Measurements from ENCODE around the gene IQSEC1.

The IQSEC1 gene

GRCh38 chr3:12906916-12907290 lies 166.3 kb downstream of the IQSEC1 start:
- Histone ChIP-seq H3K4me3 (ENCODE audit: low read length) (no peak overlapping the region), H3K4me1 (ENCODE audit: control insufficient read depth, insufficient read depth, low read length) (no peaks in the 10 kb centered on the region), H3K9ac (ENCODE audit: low read length) (no peak overlapping the region), H3K27me3 (replicated peaks; ENCODE audit: control insufficient read depth, insufficient read depth, low read length) (no peaks in the 10 kb centered on the region), H3K36me3 (ENCODE audit: control insufficient read depth, insufficient read depth, low read length, severe bottlenecking) (peaks cover 84% of the 10 kb centered on the region), H3K9me3 (ENCODE audit: control insufficient read depth, low read length) (no peaks in the 10 kb centered on the region)
- no peak for DNase-seq (ENCODE audit: low read depth)

DNA sequence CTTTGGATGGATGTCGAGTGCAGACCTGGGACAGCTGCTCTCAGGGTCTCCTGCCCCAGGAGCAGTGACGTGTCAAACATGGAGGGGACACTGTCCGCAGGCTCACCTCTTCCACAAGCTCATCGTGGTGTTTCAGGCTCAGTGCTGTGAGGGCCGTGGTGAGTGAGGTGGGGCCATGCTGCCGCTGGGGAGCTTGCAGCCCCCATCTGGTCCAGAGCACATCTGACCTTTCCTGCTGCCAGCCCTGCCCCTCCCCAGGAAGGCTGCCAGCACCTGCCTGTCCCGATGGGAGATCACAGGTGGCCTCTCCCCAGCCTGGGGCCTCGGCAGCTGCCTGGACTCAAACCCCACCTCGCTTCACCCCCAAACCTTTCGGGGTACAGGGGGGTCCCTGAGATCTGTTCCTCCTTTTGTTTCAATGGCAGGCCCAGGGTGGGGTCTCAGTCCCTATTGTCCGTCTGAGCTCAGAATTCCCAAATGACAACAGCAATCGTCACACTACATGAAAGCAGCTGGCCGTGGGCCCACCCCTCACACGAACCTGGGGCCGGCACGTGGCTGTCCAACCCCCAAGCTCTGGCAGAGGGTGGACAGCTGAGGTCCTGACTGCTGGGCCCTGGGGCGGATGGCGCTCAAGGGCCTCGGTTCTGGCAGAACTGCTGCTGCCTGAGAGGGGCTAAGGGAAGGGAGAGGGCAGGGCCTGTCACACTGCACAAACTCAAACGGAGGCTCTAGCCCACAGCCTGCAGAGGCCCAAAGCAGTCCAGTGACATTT lies 166.9 kb downstream of the IQSEC1 start:
- no peak overlapping the region for H3K4me3 ChIP-seq (ENCODE audit: low read length)
- DNase-seq (ENCODE audit: low read depth), result no peak

GRCh38 chr3:12905316-12906071 lies 167.7 kb downstream of the IQSEC1 start:
- H3K4me1 ChIP-seq (ENCODE audit: control insufficient read depth, insufficient read depth, low read length), result no peaks in the 10 kb centered on the region
- peaks cover 78% of the 10 kb centered on the region for H3K36me3 ChIP-seq (ENCODE audit: control insufficient read depth, insufficient read depth, low read length, severe bottlenecking)
- H3K27me3 ChIP-seq (replicated peaks; ENCODE audit: control insufficient read depth, insufficient read depth, low read length), result no peaks in the 10 kb centered on the region
- no peak for DNase-seq (ENCODE audit: low read depth)
- H3K4me3 ChIP-seq (ENCODE audit: low read length), result no peak overlapping the region
- no peak overlapping the region for H3K9ac ChIP-seq (ENCODE audit: low read length)
- no peaks in the 10 kb centered on the region for H3K9me3 ChIP-seq (ENCODE audit: control insufficient read depth, low read length)

More for the DNA sequence above, 166.9 kb downstream of the IQSEC1 start:
- Histone ChIP-seq H3K4me1 (ENCODE audit: control insufficient read depth, insufficient read depth, low read length) (no peaks in the 10 kb centered on the region), H3K36me3 (ENCODE audit: control insufficient read depth, insufficient read depth, low read length, severe bottlenecking) (peaks cover 81% of the 10 kb centered on the region), H3K27me3 (replicated peaks; ENCODE audit: control insufficient read depth, insufficient read depth, low read length) (no peaks in the 10 kb centered on the region), H3K9ac (ENCODE audit: low read length) (no peak overlapping the region), H3K9me3 (ENCODE audit: control insufficient read depth, low read length) (no peaks in the 10 kb centered on the region)

DNA sequence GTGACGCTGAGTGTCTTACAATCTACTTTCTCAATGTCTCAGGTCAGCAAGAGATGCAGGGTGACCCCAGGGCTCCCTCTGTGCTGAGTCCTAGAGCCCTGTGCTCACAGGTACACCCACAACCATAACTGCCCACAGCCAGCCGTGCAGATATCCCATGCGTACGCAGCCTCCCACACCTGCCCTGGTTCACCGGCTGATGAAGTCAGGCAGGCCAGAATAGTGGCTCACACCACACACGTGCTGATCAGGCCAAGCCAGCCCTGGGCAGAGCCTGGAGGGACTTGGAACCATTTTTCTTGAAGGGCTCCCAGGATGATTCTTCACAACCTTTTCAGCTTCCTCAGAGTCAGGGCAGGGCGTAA lies 168.3 kb downstream of the IQSEC1 start:
- Histone ChIP-seq H3K36me3 (ENCODE audit: control insufficient read depth, insufficient read depth, low read length, severe bottlenecking) (peaks cover 76% of the 10 kb centered on the region), H3K4me1 (ENCODE audit: control insufficient read depth, insufficient read depth, low read length) (no peaks in the 10 kb centered on the region), H3K9ac (ENCODE audit: low read length) (no peak overlapping the region), H3K4me3 (ENCODE audit: low read length) (no peak overlapping the region), H3K27me3 (replicated peaks; ENCODE audit: control insufficient read depth, insufficient read depth, low read length) (no peaks in the 10 kb centered on the region), H3K9me3 (ENCODE audit: control insufficient read depth, low read length) (no peaks in the 10 kb centered on the region)
- DNase-seq (ENCODE audit: low read depth), result no peak

DNA sequence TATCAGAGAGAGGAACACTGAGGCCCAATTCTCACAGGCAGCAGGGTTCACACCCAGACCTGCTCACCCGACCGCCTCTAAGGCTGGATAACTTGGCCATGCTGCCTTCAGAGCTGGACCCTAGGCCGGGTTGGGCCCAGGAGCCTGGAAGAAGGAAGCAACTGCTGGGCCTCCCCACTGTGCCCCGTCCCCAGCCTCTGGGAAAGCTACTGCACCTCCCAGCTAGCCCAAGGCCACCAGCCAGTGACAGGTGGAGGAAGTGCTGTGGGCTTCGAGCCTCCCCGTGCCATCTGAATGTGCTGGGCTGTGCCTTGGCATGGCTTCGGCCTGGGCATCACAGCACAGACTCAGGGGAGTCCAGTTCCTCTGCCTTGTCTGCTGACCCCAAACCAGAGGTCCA lies 169.3 kb downstream of the IQSEC1 start:
- no peak overlapping the region for H3K9ac ChIP-seq (ENCODE audit: low read length)
- H3K36me3 ChIP-seq (ENCODE audit: control insufficient read depth, insufficient read depth, low read length, severe bottlenecking), result peaks cover 75% of the 10 kb centered on the region
- no peaks in the 10 kb centered on the region for H3K4me1 ChIP-seq (ENCODE audit: control insufficient read depth, insufficient read depth, low read length)
- no peak for DNase-seq (ENCODE audit: low read depth)
- H3K27me3 ChIP-seq (replicated peaks; ENCODE audit: control insufficient read depth, insufficient read depth, low read length), result no peaks in the 10 kb centered on the region
- no peaks in the 10 kb centered on the region for H3K9me3 ChIP-seq (ENCODE audit: control insufficient read depth, low read length)
- H3K4me3 ChIP-seq (ENCODE audit: low read length), result no peak overlapping the region

GRCh38 chr3:12903000-12903800 lies 170.0 kb downstream of the IQSEC1 start:
- H3K4me3 ChIP-seq (ENCODE audit: low read length), result no peak overlapping the region
- DNase-seq (ENCODE audit: low read depth), result no peak
- H3K27me3 ChIP-seq (replicated peaks; ENCODE audit: control insufficient read depth, insufficient read depth, low read length), result no peaks in the 10 kb centered on the region
- no peak overlapping the region for H3K9ac ChIP-seq (ENCODE audit: low read length)
- H3K4me1 ChIP-seq (ENCODE audit: control insufficient read depth, insufficient read depth, low read length), result peaks cover under 1% of the 10 kb centered on the region
- H3K36me3 ChIP-seq (ENCODE audit: control insufficient read depth, insufficient read depth, low read length, severe bottlenecking), result peaks cover 68% of the 10 kb centered on the region
- H3K9me3 ChIP-seq (ENCODE audit: control insufficient read depth, low read length), result no peaks in the 10 kb centered on the region

DNA sequence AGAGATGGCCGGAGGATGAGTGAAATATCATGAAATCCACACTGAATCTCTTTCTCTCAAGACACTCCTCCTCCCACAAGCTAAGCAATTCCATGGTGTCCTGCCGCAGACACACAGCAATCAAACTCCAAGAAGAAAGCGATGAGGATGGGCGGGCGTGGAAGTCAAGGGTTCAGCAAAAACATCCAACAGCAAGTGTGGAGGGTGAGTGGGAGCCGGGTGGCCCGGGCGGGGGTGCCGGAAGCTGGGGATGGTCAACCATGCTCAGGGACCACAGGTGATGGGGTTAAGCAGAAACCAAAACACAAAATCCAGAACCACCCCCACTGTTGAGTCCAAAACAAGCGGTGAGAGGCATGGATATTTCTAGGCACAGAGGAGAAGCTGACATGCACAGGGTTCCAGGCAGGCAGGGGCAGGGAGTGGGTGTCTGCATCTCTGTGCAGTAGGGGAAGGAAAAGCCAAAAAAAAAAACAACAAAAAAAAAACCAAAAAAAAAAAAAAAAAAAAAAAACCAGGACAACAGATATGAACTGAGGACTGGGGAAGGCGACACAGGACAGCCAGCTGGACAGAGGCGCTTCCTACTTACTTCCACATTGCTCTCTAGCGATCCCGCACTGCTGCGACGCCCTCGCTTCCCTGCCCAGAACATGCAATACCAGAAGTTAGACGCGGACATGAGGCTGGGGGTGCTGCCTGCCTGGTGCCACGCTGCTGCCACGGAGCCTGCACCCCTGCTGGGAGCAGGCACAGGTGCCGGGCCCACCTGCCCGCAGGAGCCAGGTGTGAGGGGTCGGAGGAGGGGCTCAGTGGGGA lies 170.8 kb downstream of the IQSEC1 start:
- H3K9ac ChIP-seq (ENCODE audit: low read length), result no peak overlapping the region
- no peaks in the 10 kb centered on the region for H3K27me3 ChIP-seq (replicated peaks; ENCODE audit: control insufficient read depth, insufficient read depth, low read length)
- H3K4me3 ChIP-seq (ENCODE audit: low read length), result no peak overlapping the region
- H3K9me3 ChIP-seq (ENCODE audit: control insufficient read depth, low read length), result no peaks in the 10 kb centered on the region
- peaks cover 8% of the 10 kb centered on the region for H3K4me1 ChIP-seq (ENCODE audit: control insufficient read depth, insufficient read depth, low read length)
- DNase-seq (ENCODE audit: low read depth), result no peak
- peaks cover 60% of the 10 kb centered on the region for H3K36me3 ChIP-seq (ENCODE audit: control insufficient read depth, insufficient read depth, low read length, severe bottlenecking)

DNA sequence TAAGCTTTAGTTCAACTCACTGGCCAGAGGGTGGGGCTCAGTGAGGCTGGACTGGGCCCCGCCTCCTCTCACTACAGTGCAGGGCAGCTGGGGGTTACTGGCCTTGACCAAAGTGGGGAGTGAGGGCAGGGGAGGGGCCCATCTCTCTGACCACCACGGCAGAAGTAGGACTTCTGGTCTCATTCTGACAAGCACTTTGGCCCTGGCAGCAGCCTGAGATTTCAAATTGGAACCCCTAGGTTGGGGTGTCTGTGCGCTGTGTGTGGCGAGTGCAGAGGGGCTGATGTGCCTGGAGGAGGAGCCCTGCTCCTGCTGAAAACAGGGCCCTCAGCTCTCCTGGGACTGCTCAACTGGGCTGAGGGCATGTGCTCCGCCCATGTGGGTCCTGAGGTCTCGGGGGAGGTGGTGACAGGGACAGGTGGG lies 171.6 kb downstream of the IQSEC1 start:
- Histone ChIP-seq H3K4me3 (ENCODE audit: low read length) (no peak overlapping the region), H3K27me3 (replicated peaks; ENCODE audit: control insufficient read depth, insufficient read depth, low read length) (no peaks in the 10 kb centered on the region), H3K36me3 (ENCODE audit: control insufficient read depth, insufficient read depth, low read length, severe bottlenecking) (peaks cover 53% of the 10 kb centered on the region), H3K9ac (ENCODE audit: low read length) (no peak overlapping the region), H3K4me1 (ENCODE audit: control insufficient read depth, insufficient read depth, low read length) (peaks cover 13% of the 10 kb centered on the region), H3K9me3 (ENCODE audit: control insufficient read depth, low read length) (no peaks in the 10 kb centered on the region)
- DNase-seq (ENCODE audit: low read depth), result no peak

DNA sequence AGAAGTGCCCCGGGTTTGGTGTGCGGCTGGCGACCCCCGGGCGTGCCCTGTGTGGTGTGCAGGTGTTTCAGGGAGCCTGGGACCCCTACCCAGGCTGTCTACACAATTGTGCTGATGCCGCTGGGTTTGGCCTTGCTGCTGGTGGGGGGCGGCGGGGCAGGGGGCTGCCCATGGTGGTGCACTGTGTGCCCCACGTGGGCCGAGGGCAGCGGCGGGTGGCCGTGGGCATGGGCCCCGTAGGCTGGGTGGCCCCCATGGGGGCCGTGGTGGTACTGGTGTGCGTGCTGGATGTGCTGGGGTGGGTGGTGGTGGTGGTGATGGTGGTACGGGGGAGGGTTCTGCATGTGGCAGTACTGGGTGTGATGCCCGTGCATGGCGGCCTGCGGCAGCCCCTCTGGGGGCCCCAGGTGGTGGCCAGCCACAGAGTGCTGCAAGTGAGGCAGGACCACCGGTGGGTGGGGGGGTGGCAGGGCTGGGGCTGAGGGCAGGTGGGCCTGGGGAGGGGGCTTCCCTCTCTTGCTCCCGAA lies 172.3 kb downstream of the IQSEC1 start:
- DNase-seq (ENCODE audit: low read depth), result no peak
- peaks cover 20% of the 10 kb centered on the region for H3K4me1 ChIP-seq (ENCODE audit: control insufficient read depth, insufficient read depth, low read length)
- H3K36me3 ChIP-seq (ENCODE audit: control insufficient read depth, insufficient read depth, low read length, severe bottlenecking), result peaks cover 47% of the 10 kb centered on the region

DNA sequence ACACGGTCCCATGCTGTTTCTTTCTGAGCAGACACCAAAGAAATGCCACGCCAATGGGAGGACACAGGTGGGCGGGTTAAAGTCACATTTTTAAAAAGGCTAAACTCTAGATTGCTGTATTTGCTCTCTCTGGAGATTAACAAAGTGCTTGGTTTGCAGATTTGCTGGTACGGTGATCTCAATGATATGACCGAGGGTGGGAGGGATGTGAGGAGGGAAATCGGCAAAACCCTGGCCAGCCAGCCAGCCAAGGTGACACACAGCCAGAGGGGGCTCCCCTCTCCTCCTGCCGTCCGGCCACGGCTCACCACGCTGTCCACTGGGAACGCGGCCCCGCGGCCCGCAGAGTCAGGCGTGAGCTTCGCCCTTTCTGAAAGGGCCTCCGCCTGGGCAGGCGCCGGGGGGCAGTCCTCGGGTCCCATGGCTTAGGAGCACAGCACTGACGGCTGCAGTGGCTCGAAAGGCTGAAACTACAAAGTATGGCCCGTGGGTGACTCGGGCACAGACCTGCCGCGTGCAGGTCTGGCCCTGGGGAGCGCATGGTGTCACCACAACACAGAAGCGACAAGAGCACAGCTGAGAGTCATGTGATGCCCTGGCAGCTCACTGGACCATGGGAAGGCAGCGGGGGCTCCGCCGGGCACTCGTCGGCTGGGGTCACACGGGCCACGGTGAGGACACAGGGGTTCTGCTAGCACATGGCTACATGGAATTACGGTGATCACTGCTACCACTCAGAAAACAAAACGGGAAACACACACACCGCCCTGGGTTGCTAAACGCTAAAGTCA lies 174.1 kb downstream of the IQSEC1 start:
- Histone ChIP-seq H3K4me3 (ENCODE audit: low read length) (no peak overlapping the region), H3K36me3 (ENCODE audit: control insufficient read depth, insufficient read depth, low read length, severe bottlenecking) (peaks cover 31% of the 10 kb centered on the region), H3K9me3 (ENCODE audit: control insufficient read depth, low read length) (no peaks in the 10 kb centered on the region), H3K9ac (ENCODE audit: low read length) (no peak overlapping the region), H3K4me1 (ENCODE audit: control insufficient read depth, insufficient read depth, low read length) (peaks cover 34% of the 10 kb centered on the region), H3K27me3 (replicated peaks; ENCODE audit: control insufficient read depth, insufficient read depth, low read length) (no peaks in the 10 kb centered on the region)
- DNase-seq (ENCODE audit: low read depth), result no peak

More for the DNA sequence above, 172.3 kb downstream of the IQSEC1 start:
- Histone ChIP-seq H3K27me3 (replicated peaks; ENCODE audit: control insufficient read depth, insufficient read depth, low read length) (no peaks in the 10 kb centered on the region), H3K4me3 (ENCODE audit: low read length) (no peak overlapping the region), H3K9me3 (ENCODE audit: control insufficient read depth, low read length) (no peaks in the 10 kb centered on the region), H3K9ac (ENCODE audit: low read length) (no peak overlapping the region)
